H1 (cell line): ENCODE data around the gene COX7A1. TPM values are rescaled to one million over a fixed set of nuclear protein-coding genes. Genes with fewer than 3 reads are reported as not detected.

Experiments
- ATF2 ChIP-seq: IDR thresholded peaks from 2 replicates; pipeline ENCODE4 v1.6.1; 2012; ENCODE audit warnings: low read length, inconsistent platforms
- CBX5 ChIP-seq: fragments of 300-800, 300-1000 bp; sonication (generic); IDR thresholded peaks from 2 replicates; pipeline ENCODE4 v1.7.1; 2016; ENCODE audit warnings: antibody characterized with exemption, low read length, low read depth
- CREB1 ChIP-seq: IDR thresholded peaks from 2 replicates; pipeline ENCODE4 v1.6.1; 2012; ENCODE audit warnings: inconsistent platforms
- EGR1 ChIP-seq: IDR thresholded peaks from 2 replicates; pipeline ENCODE4 v1.6.1; 2011; ENCODE audit warnings: low read depth, low read length, borderline replicate concordance
- EP300 ChIP-seq, 2 experiments: IDR thresholded peaks; 1 replicate in 1 of 2; 2 replicates in 1 of 2; pipeline ENCODE4 v1.6.1; 2011 to 2012; ENCODE audit warnings: low read depth in 2 of 2, low read length in 2 of 2, mild to moderate bottlenecking in 2 of 2, borderline replicate concordance in 1 of 2, inconsistent platforms in 1 of 2, moderate library complexity in 1 of 2
- KDM1A ChIP-seq: fragments of 200-600, 300-600 bp; sonication (generic); IDR thresholded peaks from 2 replicates; pipeline ENCODE4 v1.7.1; 2016; ENCODE audit warnings: mild to moderate bottlenecking, low read length, borderline replicate concordance
- MAX ChIP-seq: IDR thresholded peaks from 2 replicates; pipeline ENCODE4 v1.6.1; 2012; ENCODE audit warnings: inconsistent platforms
- PHF8 ChIP-seq: fragments of 200-600 bp; sonication (generic); conservative IDR thresholded peaks from 2 replicates; pipeline ENCODE4 v1.7.1; 2012; ENCODE audit warnings: low read depth, mild to moderate bottlenecking, inconsistent platforms, low read length, moderate library complexity
- SIN3A ChIP-seq, 2 experiments: IDR thresholded peaks in 1 of 2; conservative IDR thresholded peaks in 1 of 2; 2 replicates each; pipeline ENCODE4 v1.6.1; 2011 to 2012; ENCODE audit warnings: low read length in 2 of 2, improper control_type of control experiment in 1 of 2, low read depth in 1 of 2, mild to moderate bottlenecking in 1 of 2
- YY1 ChIP-seq: IDR thresholded peaks from 2 replicates; pipeline ENCODE4 v1.6.1; 2011; ENCODE audit warnings: low read depth, mild to moderate bottlenecking, low read length
- polyA plus RNA-seq, 7 experiments: library from polyadenylated mRNA; depleted of rRNA in 3 of 7; stranded (reverse) in 5 of 7; unstranded in 2 of 7; fragments of >200 nt in 5 of 7; fragments of 200-250 nt in 2 of 7; gene quantifications; 1 replicate in 5 of 7; 2 replicates in 1 of 7; 4 replicates in 1 of 7; pipeline versions ENCODE4 v1.2.1 to v1.2.3, GENCODE V29; 2011 to 2013; ENCODE audit warnings: missing spikeins in 2 of 7, mixed read lengths in 2 of 7
- total RNA-seq: library from RNA; stranded (reverse); fragmentation: NEBNext Ultra II Directional; extraction: Animal tissue kit (Norgen Biotek cat#: 25700); gene quantifications from 2 replicates; pipeline ENCODE4 v1.2.1, GENCODE V29; 2021

The COX7A1 gene
- total and polyA plus RNA-seq, 2 of the 8 experiments (the other 6 are each of a cell fraction or from before 2014, with no cell fraction given) = 0.60 TPM

- TF ChIP-seq EP300 (IDR thresholded peaks at IDR 0.05; ENCODE audit: borderline replicate concordance in 1 of 2, low read depth in 2 of 2, low read length in 2 of 2) (no peak), CBX5 (no peak), PHF8 (no peak), EGR1 (no peak), KDM1A (no peak), MAX (no peak), SIN3A (conservative IDR thresholded peaks at IDR 0.05 in 1 of 2, IDR thresholded peaks at IDR 0.05 in 1 of 2; ENCODE audit: low read depth in 1 of 2, low read length in 2 of 2) (no peak), CREB1 (no peak), ATF2 (no peak), YY1 (no peak)
Measured at GRCh38 chr19:36101550-36102327, 50.5 kb downstream of the COX7A1 start (continued).

Other genes with a start within 250 kb of the COX7A1 start
- 1.1 TPM in 1 of 2 replicates, not detected in the other for gene HCST, start 249.9 kb downstream of the COX7A1 start, total RNA-seq
- gene HCST, start 249.9 kb downstream of the COX7A1 start, polyA plus RNA-seq (2011; rRNA removed) = 2.8 and 3.0 TPM in 2 replicates
- gene TYROBP, start 244.2 kb downstream of the COX7A1 start, total RNA-seq = not detected in 2 replicates
- gene TYROBP, start 244.2 kb downstream of the COX7A1 start, polyA plus RNA-seq (2011; rRNA removed) = 0.18 and 0.19 TPM in 2 replicates
- 15.2 and 16.8 TPM in 2 replicates for gene LRFN3, start 216.1 kb downstream of the COX7A1 start, total RNA-seq
- 4.6 and 8.0 TPM in 2 replicates for gene LRFN3, start 216.1 kb downstream of the COX7A1 start, polyA plus RNA-seq (2011; rRNA removed)
- 16.0 and 16.8 TPM in 2 replicates for gene SDHAF1, start 157.3 kb downstream of the COX7A1 start, total RNA-seq
- 21.3 and 27.7 TPM in 2 replicates for gene SDHAF1, start 157.3 kb downstream of the COX7A1 start, polyA plus RNA-seq (2011; rRNA removed)
- 20.8 and 21.8 TPM in 2 replicates for gene SYNE4, start 143.6 kb downstream of the COX7A1 start, total RNA-seq
- gene SYNE4, start 143.6 kb downstream of the COX7A1 start, polyA plus RNA-seq (2011; rRNA removed) = 22.6 and 29.1 TPM in 2 replicates
- 19.2 and 24.8 TPM in 2 replicates for gene ALKBH6, start 138.2 kb downstream of the COX7A1 start, total RNA-seq
- 33.3 and 51.2 TPM in 2 replicates for gene ALKBH6, start 138.2 kb downstream of the COX7A1 start, polyA plus RNA-seq (2011; rRNA removed)
- 21.7 and 33.7 TPM in 2 replicates for gene CLIP3, start 119.6 kb downstream of the COX7A1 start, total RNA-seq
- 5.9 and 12.0 TPM in 2 replicates for gene CLIP3, start 119.6 kb downstream of the COX7A1 start, polyA plus RNA-seq (2011; rRNA removed)
- gene THAP8, start 98.2 kb downstream of the COX7A1 start, total RNA-seq = 6.0 and 6.4 TPM in 2 replicates
- gene THAP8, start 98.2 kb downstream of the COX7A1 start, polyA plus RNA-seq (2011; rRNA removed) = 11.1 and 14.8 TPM in 2 replicates
- gene WDR62, start 97.5 kb downstream of the COX7A1 start, total RNA-seq = 39.5 and 39.8 TPM in 2 replicates
- 28.2 and 39.9 TPM in 2 replicates for gene WDR62, start 97.5 kb downstream of the COX7A1 start, polyA plus RNA-seq (2011; rRNA removed)
- gene OVOL3, start 41.3 kb downstream of the COX7A1 start, total RNA-seq = not detected in 2 replicates
- 0.31 and 0.45 TPM in 2 replicates for gene OVOL3, start 41.3 kb downstream of the COX7A1 start, polyA plus RNA-seq (2011; rRNA removed)
- gene POLR2I, start 37.6 kb downstream of the COX7A1 start, total RNA-seq = 149 and 150 TPM in 2 replicates
- gene POLR2I, start 37.6 kb downstream of the COX7A1 start, polyA plus RNA-seq (2011; rRNA removed) = 143 and 250 TPM in 2 replicates
- gene TBCB, start 37.0 kb downstream of the COX7A1 start, total RNA-seq = 153 and 168 TPM in 2 replicates
- gene TBCB, start 37.0 kb downstream of the COX7A1 start, polyA plus RNA-seq (2011; rRNA removed) = 286 and 367 TPM in 2 replicates
- gene CAPNS1, start 12.4 kb downstream of the COX7A1 start, total RNA-seq = 382 and 386 TPM in 2 replicates
- gene CAPNS1, start 12.4 kb downstream of the COX7A1 start, polyA plus RNA-seq (2011; rRNA removed) = 438 and 448 TPM in 2 replicates
- 2.7 and 3.1 TPM in 2 replicates for gene ZNF565, start 62.2 kb upstream of the COX7A1 start, total RNA-seq
- 0.42 and 0.89 TPM in 2 replicates for gene ZNF565, start 62.2 kb upstream of the COX7A1 start, polyA plus RNA-seq (2011; rRNA removed)
- gene ZNF146, start 62.7 kb upstream of the COX7A1 start, total RNA-seq = 154 and 161 TPM in 2 replicates
- 18.8 and 27.0 TPM in 2 replicates for gene ZNF146, start 62.7 kb upstream of the COX7A1 start, polyA plus RNA-seq (2011; rRNA removed)
- 8.2 and 8.8 TPM in 2 replicates for gene ZFP14, start 226.8 kb upstream of the COX7A1 start, total RNA-seq
- 1.1 and 1.7 TPM in 2 replicates for gene ZFP14, start 226.8 kb upstream of the COX7A1 start, polyA plus RNA-seq (2011; rRNA removed)